Esophagus squamous epithelium (tissue), 5 donors: ENCODE results near the gene ADAM17. TPM values are rescaled to one million over a fixed set of nuclear protein-coding genes. Genes with fewer than 3 reads are reported as not detected.

Source experiments
- DNase-seq: peaks from one replicate; lab custom pipeline; 2025; lab: John Stamatoyannopoulos, UW
- H3K27ac ChIP-seq, 4 donors: fragments of 200-600 bp; sonication (generic); one replicate each; pipeline ENCODE4 v1.5.1; 2016 to 2019; ENCODE audit warnings: mild to moderate bottlenecking in 1 of 4
- H3K27me3 ChIP-seq, 4 donors: fragments of 200-600 bp; sonication (generic); 1 replicate in 3 of 4; 2 replicates in 1 of 4; pipeline versions ENCODE4 v1.5.1 to v1.6.0; 2017 to 2021; ENCODE audit warnings: antibody characterized with exemption in 1 of 4
- H3K36me3 ChIP-seq, 3 donors: fragments of 200-600 bp; sonication (generic); one replicate each; pipeline ENCODE4 v1.5.1; 2016 to 2019
- H3K4me1 ChIP-seq, 3 donors: fragments of 200-600 bp; sonication (generic); one replicate each; pipeline ENCODE4 v1.5.1; 2017 to 2019
- H3K4me3 ChIP-seq, 4 donors: fragments of 200-600 bp; sonication (generic); 1 replicate in 3 of 4; 2 replicates in 1 of 4; pipeline ENCODE4 v1.5.1; 2016 to 2019; ENCODE audit warnings: mild to moderate bottlenecking in 2 of 4, moderate library complexity in 1 of 4
- H3K9me3 ChIP-seq, 3 donors: fragments of 200-600 bp; sonication (generic); one replicate each; pipeline ENCODE4 v1.5.1; 2016 to 2019
- POLR2A ChIP-seq, 4 donors: fragments of 450-650 bp; IDR thresholded peaks; one replicate each; pipeline ENCODE4 v1.6.1; 2017; ENCODE audit warnings: antibody characterized with exemption in 4 of 4, mild to moderate bottlenecking in 4 of 4, moderate library complexity in 3 of 4
- WGBS, 2 donors: methylation state at CpG; one replicate each; pipeline ENCODE4 v1.1.5; 2018; 5-methylcytosine and 5-hydroxymethylcytosine counted together
- intact Hi-C: fragments of 100-400 bp; cut with DNase I; formaldehyde crosslinking; loops from one replicate; pipeline ENCODE4 v1.15.0; 2022
- total RNA-seq, 4 donors: library from RNA; depleted of rRNA; stranded (reverse); fragments of >200 nt; gene quantifications; one replicate each; pipeline ENCODE4 v1.1.0, GENCODE V29; 2016
- TF ChIP-seq, protein P1 (sequence below), 6 experiments: fragments of 450-650 bp in 4 of 6; fragments of 200-600 bp in 2 of 6; sonication (generic) in 2 of 6; IDR thresholded peaks; one replicate each; pipeline ENCODE4 v1.5.1; 2016 to 2019; ENCODE audit warnings: antibody characterized with exemption in 6 of 6, mild to moderate bottlenecking in 4 of 6, moderate library complexity in 4 of 6
- donor health status: DM: yes; HTN: yes; CAD: no.

ADAM17 gene
- total RNA-seq, 4 donors from 2014 or later, result 21.5 to 38.9 (median 29.2) TPM

DNA sequence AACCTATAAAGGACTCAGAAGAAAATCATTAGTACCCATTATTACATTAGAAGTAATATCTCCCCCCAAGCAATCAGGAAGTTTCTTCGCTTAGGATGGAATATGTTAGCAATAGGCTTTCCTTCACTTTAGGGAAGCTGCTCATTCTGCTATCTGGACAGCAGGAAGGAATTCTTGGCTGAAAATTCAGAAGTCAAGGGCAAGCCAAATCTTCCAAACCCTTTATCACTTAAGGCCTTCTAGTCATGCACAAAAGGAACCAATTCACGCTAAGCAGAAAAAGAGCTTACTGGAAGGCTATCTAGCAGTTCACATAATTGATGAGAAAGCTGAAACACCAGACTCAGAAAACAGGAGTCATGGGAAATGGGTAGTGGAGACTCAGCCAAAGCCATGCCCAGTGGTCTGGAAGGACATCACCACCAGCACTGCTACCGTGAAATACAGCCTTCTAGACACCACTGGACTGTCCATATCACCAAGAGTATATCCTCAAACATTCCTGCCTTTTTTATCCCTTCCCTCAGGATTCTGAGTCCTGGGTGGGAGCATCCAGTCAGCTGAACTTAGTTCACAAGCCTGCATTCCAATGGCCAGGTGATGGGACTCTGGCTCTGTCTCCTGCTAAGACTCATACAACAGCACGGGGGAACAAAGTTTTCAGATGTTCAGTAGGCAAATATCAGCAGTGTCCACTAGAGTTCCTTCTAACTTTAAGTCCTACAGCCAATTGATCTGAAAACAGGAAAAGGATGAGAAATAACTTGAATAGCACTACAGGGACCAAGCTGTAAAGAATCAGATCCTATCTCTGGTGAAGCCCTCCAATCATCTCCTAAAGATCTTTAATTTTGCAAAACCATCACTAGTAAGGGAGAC is 14.8 kb upstream of the ADAM17 start:
- no peak for TF ChIP-seq POLR2A (IDR thresholded peaks at IDR 0.05)
- TF ChIP-seq, protein P1, sequence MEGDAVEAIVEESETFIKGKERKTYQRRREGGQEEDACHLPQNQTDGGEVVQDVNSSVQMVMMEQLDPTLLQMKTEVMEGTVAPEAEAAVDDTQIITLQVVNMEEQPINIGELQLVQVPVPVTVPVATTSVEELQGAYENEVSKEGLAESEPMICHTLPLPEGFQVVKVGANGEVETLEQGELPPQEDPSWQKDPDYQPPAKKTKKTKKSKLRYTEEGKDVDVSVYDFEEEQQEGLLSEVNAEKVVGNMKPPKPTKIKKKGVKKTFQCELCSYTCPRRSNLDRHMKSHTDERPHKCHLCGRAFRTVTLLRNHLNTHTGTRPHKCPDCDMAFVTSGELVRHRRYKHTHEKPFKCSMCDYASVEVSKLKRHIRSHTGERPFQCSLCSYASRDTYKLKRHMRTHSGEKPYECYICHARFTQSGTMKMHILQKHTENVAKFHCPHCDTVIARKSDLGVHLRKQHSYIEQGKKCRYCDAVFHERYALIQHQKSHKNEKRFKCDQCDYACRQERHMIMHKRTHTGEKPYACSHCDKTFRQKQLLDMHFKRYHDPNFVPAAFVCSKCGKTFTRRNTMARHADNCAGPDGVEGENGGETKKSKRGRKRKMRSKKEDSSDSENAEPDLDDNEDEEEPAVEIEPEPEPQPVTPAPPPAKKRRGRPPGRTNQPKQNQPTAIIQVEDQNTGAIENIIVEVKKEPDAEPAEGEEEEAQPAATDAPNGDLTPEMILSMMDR (IDR thresholded peaks at IDR 0.05), result no peak
- no peak overlapping the region for H3K27ac ChIP-seq
- H3K4me1 ChIP-seq, result peaks cover 0 to 10% (median 6%) of the 10 kb centered on the region in 3 donors
- no peak for DNase-seq
- intact Hi-C loops, result no loop called here
- H3K9me3 ChIP-seq, result no peaks in the 10 kb centered on the region
- WGBS, 2 donors, result 81 to 95% methylated on average over 4 of the region's 4 CpGs
- no peak overlapping the region for H3K4me3 ChIP-seq
- H3K36me3 ChIP-seq, result no peaks in the 10 kb centered on the region
- H3K27me3 ChIP-seq, result no peaks in the 10 kb centered on the region

DNA sequence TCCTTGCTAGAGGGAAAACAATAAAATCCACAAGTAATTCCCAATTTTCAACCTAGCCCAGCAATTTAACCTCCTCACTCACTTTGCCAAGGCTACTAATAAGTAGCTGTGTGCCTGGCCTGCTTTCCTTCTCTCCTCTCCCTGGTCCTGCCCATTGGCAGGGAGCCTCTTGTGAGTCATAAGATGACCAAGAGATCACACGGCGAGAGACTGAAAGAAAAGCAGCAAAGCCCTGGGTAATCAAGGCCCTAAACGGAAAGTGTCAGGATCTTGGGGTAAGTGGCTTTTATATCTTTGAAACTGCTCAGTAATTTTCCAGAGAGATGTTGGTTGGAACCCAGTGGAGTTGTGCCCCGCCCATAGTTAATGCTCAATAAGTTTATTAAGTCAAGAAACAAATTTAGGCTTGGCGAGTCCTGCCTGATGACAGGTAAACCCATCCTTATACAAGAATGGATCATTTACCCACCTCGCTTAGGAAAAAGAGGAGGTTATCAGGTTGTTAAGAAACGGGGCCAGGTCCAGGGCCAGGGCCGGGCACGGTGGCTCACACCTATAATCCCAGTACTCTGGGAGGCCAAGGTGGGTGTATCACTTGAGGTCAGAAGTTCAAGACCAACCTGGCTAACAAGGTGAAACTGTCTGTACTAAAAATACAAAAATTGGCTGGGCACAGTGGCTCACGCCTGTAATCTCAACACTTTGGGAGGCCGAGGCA is 10.0 kb upstream of the ADAM17 start:
- intact Hi-C loops, result no loop called here
- TF ChIP-seq POLR2A (IDR thresholded peaks at IDR 0.05), result peak in 1 of 4 donors; percentile 23
- TF ChIP-seq, protein P1 (IDR thresholded peaks at IDR 0.05), result no peak
- peak overlapping the region; percentile 73 to 89 (median 84) for H3K27ac ChIP-seq
- H3K27me3 ChIP-seq, result no peaks in the 10 kb centered on the region
- peaks cover 4 to 19% (median 11%) of the 10 kb centered on the region in 3 donors for H3K4me1 ChIP-seq
- H3K9me3 ChIP-seq, result no peaks in the 10 kb centered on the region
- no peaks in the 10 kb centered on the region for H3K36me3 ChIP-seq
- H3K4me3 ChIP-seq, result peak overlapping the region in 2 of 4 donors; percentile 5 to 18
- WGBS, 2 donors, result 46 to 84% methylated on average over 8 to 11 of the region's 11 CpGs
- no peak for DNase-seq

DNA sequence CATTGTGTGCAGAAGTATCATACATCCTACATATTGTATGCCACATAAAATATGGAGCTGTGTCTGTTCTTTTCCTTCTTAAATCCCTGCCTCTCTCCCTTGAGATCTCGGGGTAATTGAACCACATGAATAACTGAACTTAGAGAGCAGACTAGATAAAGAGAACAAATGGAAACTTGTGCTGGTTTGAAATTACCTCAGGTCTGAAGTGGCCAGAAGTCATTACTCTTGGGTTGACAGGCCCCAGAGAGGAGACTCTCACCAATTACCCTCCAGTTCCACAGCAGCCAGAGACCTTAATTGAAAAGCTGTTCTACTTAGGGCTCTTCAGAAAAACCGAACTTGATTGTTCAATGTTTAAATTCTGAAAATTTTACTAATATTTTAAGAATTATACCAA is 5.0 kb upstream of the ADAM17 start:
- Histone ChIP-seq H3K9me3 (no peaks in the 10 kb centered on the region), H3K36me3 (peaks cover 0 to 7% (median 0%) of the 10 kb centered on the region in 3 donors), H3K4me1 (peaks cover 4 to 32% (median 9%) of the 10 kb centered on the region in 3 donors), H3K4me3 (no peak overlapping the region), H3K27ac (no peak overlapping the region), H3K27me3 (no peaks in the 10 kb centered on the region)
- no peak for DNase-seq
- WGBS, 2 donors, result 71 to 86% methylated on average over 2 of the region's 2 CpGs
- intact Hi-C loops, result no loop called here
- no peak for TF ChIP-seq POLR2A (IDR thresholded peaks at IDR 0.05)
- TF ChIP-seq, protein P1 (IDR thresholded peaks at IDR 0.05), result no peak

DNA sequence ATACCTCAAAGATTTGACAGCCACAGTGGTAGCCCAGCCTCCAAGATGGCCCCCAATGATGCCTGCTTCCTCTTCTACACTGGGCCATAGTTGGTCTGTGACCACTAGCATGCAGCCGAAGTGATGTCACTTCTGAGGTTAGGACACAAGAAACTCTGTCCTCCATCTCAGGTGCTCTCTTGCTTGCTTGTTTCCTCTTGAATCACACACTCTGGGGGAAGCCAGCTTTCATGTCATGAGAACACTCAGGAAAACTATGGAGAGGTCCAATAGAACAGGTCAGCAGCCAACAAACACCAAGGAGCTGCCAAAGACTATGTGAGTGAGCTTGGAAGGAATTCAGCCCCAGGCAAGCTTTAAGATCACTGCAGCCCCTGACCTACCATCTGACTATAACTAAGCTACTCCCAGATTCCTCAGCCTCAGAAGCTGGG is 3.3 kb upstream of the ADAM17 start:
- H3K4me3 ChIP-seq, result no peak overlapping the region
- TF ChIP-seq, protein P1 (IDR thresholded peaks at IDR 0.05), result no peak
- no peak for TF ChIP-seq POLR2A (IDR thresholded peaks at IDR 0.05)
- H3K27me3 ChIP-seq, result no peaks in the 10 kb centered on the region
- peaks cover 4 to 32% (median 10%) of the 10 kb centered on the region in 3 donors for H3K4me1 ChIP-seq
- H3K27ac ChIP-seq, result no peak overlapping the region
- 80 to 89% methylated on average over 1 of the region's 1 CpG for WGBS, 2 donors
- H3K36me3 ChIP-seq, result peaks cover 0 to 7% (median 0%) of the 10 kb centered on the region in 3 donors
- intact Hi-C loops, result no loop called here
- DNase-seq, result no peak
- no peaks in the 10 kb centered on the region for H3K9me3 ChIP-seq
